Endodermal cell (in vitro differentiated cells): ENCODE measurements around the gene CRB2. TPM values are rescaled to one million over a fixed set of nuclear protein-coding genes. Genes with fewer than 3 reads are reported as not detected.
A peak's percentile ranks its signal among the peaks of the same experiment; 100 is the strongest.

Experiments
- DNase-seq: peaks from one replicate; pipeline ENCODE4 v3.0.0-alpha.2; 2017
- H3K27ac ChIP-seq: 2 replicates; pipeline ENCODE4 v1.5.1; 2013; ENCODE audit warnings: mild to moderate bottlenecking, low read depth, low read length, moderate library complexity
- H3K27me3 ChIP-seq: 2 replicates; pipeline ENCODE4 v1.6.1; 2013; ENCODE audit warnings: mild to moderate bottlenecking, low read length, moderate library complexity; ENCODE audit not compliant: insufficient read depth, control insufficient read depth, poor library complexity, severe bottlenecking
- H3K36me3 ChIP-seq: 2 replicates; pipeline ENCODE4 v1.7.0; 2013; ENCODE audit warnings: mild to moderate bottlenecking, low read length, moderate library complexity; ENCODE audit not compliant: control insufficient read depth, insufficient read depth
- H3K4me1 ChIP-seq: one replicate; pipeline ENCODE4 v1.7.0; 2013; ENCODE audit warnings: low read length; ENCODE audit not compliant: control insufficient read depth, insufficient read depth
- H3K4me3 ChIP-seq: 2 replicates; pipeline ENCODE4 v1.5.1; 2013; ENCODE audit warnings: mild to moderate bottlenecking, low read length, moderate library complexity
- H3K9ac ChIP-seq: 2 replicates; pipeline ENCODE4 v1.6.1; 2013; ENCODE audit warnings: mild to moderate bottlenecking, low read length, moderate library complexity; ENCODE audit not compliant: poor library complexity, severe bottlenecking; ENCODE audit errors: extremely low read depth
- H3K9me3 ChIP-seq: 2 replicates; pipeline ENCODE4 v1.6.1; 2013; ENCODE audit warnings: mild to moderate bottlenecking, low read length, moderate library complexity; ENCODE audit not compliant: control insufficient read depth
- H3K27ac Mint-ChIP-seq: 2 replicates; pipeline ENCODE4 v1.8.0; 2020; ENCODE audit warnings: mixed read lengths
- H3K27me3 Mint-ChIP-seq: 2 replicates; pipeline ENCODE4 v1.8.0; 2021; ENCODE audit warnings: mild to moderate bottlenecking, mixed read lengths; ENCODE audit not compliant: insufficient read depth
- H3K36me3 Mint-ChIP-seq: 2 replicates; pipeline ENCODE4 v1.8.0; 2020; ENCODE audit warnings: low read depth, mixed read lengths
- H3K4me1 Mint-ChIP-seq: 2 replicates; pipeline ENCODE4 v1.8.0; 2020; ENCODE audit warnings: mixed read lengths
- H3K4me3 Mint-ChIP-seq: 2 replicates; pipeline ENCODE4 v1.8.0; 2020; ENCODE audit warnings: mild to moderate bottlenecking, moderate library complexity, mixed read lengths
- H3K9me3 Mint-ChIP-seq: 2 replicates; pipeline ENCODE4 v1.8.0; 2020; ENCODE audit warnings: mild to moderate bottlenecking, mixed read lengths
- CTCF ChIP-seq: fragments of 200-600 bp; sonication (generic); conservative IDR thresholded peaks from 2 replicates; pipeline ENCODE4 v1.5.0; 2021; ENCODE audit warnings: antibody characterized with exemption, mild to moderate bottlenecking
- WGBS, 2 experiments: methylation state at CpG; one replicate each; pipeline versions ENCODE4 v1.1.5 to v1.1.7; 2013; ENCODE audit warnings: missing lambda C conversion rate in 2 of 2, mixed read lengths in 1 of 2; ENCODE audit not compliant: insufficient coverage in 1 of 2, insufficient read length in 1 of 2; 5-methylcytosine and 5-hydroxymethylcytosine counted together
- total RNA-seq, 2 donors: library from RNA; stranded (reverse); fragmentation: NEBNext Ultra II Directional in 1 of 2; extraction: Animal tissue kit (Norgen Biotek cat#: 25700) in 1 of 2; gene quantifications; 2 replicates in 1 of 2; 3 replicates in 1 of 2; pipeline ENCODE4 v1.2.1, GENCODE V29; 2021

The CRB2 gene
- total RNA-seq, 2 donors from 2014 or later = 0.75 to 2.0 TPM

GRCh38 chr9:123324767-123325183, 31.2 kb upstream of the CRB2 start:
- no peaks in the 10 kb centered on the region for H3K9me3 ChIP-seq
- DNase-seq = no peak
- Mint-ChIP-seq H3K4me3 (no peak overlapping the region), H3K4me1 (peaks cover 12% of the 10 kb centered on the region), H3K27me3 (peaks cover 3% of the 10 kb centered on the region), H3K9me3 (no peaks in the 10 kb centered on the region), H3K36me3 (no peaks in the 10 kb centered on the region), H3K27ac (no peak overlapping the region)
- no peak for TF ChIP-seq CTCF
- no peaks in the 10 kb centered on the region for H3K27me3 ChIP-seq
- H3K27ac ChIP-seq = no peak overlapping the region
- 87 to 90% methylated on average over 6 to 10 of the region's 10 CpGs for WGBS, 2 experiments
- H3K9ac ChIP-seq = no peak overlapping the region
- H3K36me3 ChIP-seq = no peaks in the 10 kb centered on the region
- no peaks in the 10 kb centered on the region for H3K4me1 ChIP-seq
- no peak overlapping the region for H3K4me3 ChIP-seq

- WGBS, 2 experiments = 83 to 86% methylated on average over 1 to 6 of the region's 6 CpGs
- H3K4me3 ChIP-seq = no peak overlapping the region
- TF ChIP-seq CTCF = no peak
- H3K27me3 Mint-ChIP-seq = no peaks in the 10 kb centered on the region
- peaks cover 14% of the 10 kb centered on the region for H3K4me1 Mint-ChIP-seq
- DNase-seq = no peak
- H3K27me3 ChIP-seq = no peaks in the 10 kb centered on the region
- H3K36me3 Mint-ChIP-seq = no peaks in the 10 kb centered on the region
- no peaks in the 10 kb centered on the region for H3K4me1 ChIP-seq
- no peak overlapping the region for H3K9ac ChIP-seq
- no peak overlapping the region for H3K4me3 Mint-ChIP-seq
- no peaks in the 10 kb centered on the region for H3K36me3 ChIP-seq
- H3K27ac ChIP-seq = no peak overlapping the region
- H3K27ac Mint-ChIP-seq = no peak overlapping the region
- no peaks in the 10 kb centered on the region for H3K9me3 Mint-ChIP-seq
- H3K9me3 ChIP-seq = no peaks in the 10 kb centered on the region
These were observed 29.8 kb upstream of the CRB2 start for GRCh38 chr9:123326187-123326586.

GRCh38 chr9:123326662-123327093, 29.3 kb upstream of the CRB2 start:
- H3K4me3 ChIP-seq = no peak overlapping the region
- H3K9me3 Mint-ChIP-seq = no peaks in the 10 kb centered on the region
- H3K4me1 Mint-ChIP-seq = peaks cover 14% of the 10 kb centered on the region
- no peaks in the 10 kb centered on the region for H3K9me3 ChIP-seq
- no peak overlapping the region for H3K27ac Mint-ChIP-seq
- H3K27ac ChIP-seq = no peak overlapping the region
- H3K4me3 Mint-ChIP-seq = no peak overlapping the region
- no peaks in the 10 kb centered on the region for H3K36me3 Mint-ChIP-seq
- H3K4me1 ChIP-seq = no peaks in the 10 kb centered on the region
- H3K27me3 ChIP-seq = no peaks in the 10 kb centered on the region
- H3K9ac ChIP-seq = no peak overlapping the region
- peak; percentile 64 for DNase-seq
- 70 to 84% methylated on average over 2 to 5 of the region's 5 CpGs for WGBS, 2 experiments
- no peak for TF ChIP-seq CTCF
- H3K36me3 ChIP-seq = no peaks in the 10 kb centered on the region
- H3K27me3 Mint-ChIP-seq = no peaks in the 10 kb centered on the region
